CD4-positive, alpha-beta T cell treated with Interferon alpha-2 for 1 hour (primary cell): ENCODE data around the gene OGG1.
A peak's percentile ranks its signal among the peaks of the same experiment; 100 is the strongest.

Experiments
- DNase-seq, 2 donors: peaks; one replicate each; pipeline ENCODE4 v3.0.0-alpha.2; 2020 to 2022

OGG1 gene

GRCh38 chr3:9786825-9787669 lies 37.3 kb downstream of the OGG1 start:
- DNase-seq: peak in 1 of 2 donors; percentile 15

GRCh38 chr3:9787714-9788113 lies 38.0 kb downstream of the OGG1 start:
- DNase-seq: peak in 1 of 2 donors; percentile 15

DNA sequence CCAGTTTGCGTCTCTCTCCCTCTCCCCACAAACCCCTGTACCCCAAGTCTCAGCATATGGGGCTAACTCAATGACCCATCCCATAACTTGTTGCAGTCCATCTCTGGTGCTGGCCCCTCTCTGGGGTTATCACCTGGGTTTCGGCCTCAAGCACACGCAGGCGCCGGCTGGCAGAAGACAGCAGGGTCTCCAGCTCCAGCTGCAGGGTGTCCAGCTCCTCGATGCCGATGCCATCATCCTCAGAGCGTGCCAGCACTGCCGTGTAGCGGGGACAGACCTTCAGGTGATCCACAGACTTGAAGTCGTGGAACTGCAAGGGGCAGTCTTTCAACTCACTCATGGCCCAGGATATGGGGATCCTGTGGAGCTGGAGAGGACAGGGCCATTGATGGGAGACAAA lies 41.4 kb downstream of the OGG1 start:
- DNase-seq: no peak

- no peak for DNase-seq
Observed at GRCh38 chr3:9791790-9792404, 42.1 kb downstream of the OGG1 start.

DNA sequence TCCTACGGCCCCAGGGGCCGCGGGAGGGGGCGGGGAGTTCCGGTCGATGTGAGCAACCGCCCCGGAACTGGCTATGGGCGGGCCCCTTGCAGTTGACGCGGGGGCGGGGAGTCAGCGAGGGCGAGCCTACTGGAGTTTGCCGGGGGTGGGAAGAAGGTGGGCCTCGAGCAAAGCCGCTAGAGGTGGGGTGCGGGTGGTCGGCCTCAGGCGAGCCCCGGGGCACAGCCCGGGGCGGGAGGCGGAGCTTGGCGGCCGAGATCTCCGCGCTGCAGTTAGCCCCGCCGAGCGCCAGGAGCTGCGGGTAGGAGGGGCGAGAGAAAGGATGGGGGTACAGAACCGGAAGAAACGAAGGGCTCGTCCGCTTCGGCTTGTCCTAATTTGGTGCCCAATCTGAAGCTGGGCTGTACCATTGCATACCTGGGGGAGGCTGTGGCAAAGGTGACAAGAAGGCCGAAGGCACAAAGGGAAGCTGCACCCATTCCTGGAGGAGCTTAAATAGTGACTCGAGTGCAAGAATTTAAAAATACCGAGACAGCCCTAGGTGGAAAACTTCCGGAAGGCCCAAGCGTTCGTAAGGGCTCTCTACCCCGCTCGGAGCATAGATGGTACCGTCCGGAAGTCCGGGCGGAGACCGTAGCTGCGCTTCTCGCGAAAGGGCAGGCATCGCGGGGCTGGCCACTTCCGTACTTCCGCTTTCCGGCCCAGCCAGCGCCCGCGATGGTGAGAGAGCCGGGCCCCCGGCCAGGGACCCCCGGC lies 42.8 kb downstream of the OGG1 start, which contains the start of the genes ARPC4 and TADA3:
ARPC4 (plus strand) TSS at position 678 of the 756 bp plus-strand sequence; CDS start at position 718, 40 bp downstream.
TADA3 (minus strand) TSS at position 69 of the 756 bp plus-strand sequence. CDS start 1,007 bp downstream, outside the sequence.
- peak; percentile 91 to 93 for DNase-seq

DNA sequence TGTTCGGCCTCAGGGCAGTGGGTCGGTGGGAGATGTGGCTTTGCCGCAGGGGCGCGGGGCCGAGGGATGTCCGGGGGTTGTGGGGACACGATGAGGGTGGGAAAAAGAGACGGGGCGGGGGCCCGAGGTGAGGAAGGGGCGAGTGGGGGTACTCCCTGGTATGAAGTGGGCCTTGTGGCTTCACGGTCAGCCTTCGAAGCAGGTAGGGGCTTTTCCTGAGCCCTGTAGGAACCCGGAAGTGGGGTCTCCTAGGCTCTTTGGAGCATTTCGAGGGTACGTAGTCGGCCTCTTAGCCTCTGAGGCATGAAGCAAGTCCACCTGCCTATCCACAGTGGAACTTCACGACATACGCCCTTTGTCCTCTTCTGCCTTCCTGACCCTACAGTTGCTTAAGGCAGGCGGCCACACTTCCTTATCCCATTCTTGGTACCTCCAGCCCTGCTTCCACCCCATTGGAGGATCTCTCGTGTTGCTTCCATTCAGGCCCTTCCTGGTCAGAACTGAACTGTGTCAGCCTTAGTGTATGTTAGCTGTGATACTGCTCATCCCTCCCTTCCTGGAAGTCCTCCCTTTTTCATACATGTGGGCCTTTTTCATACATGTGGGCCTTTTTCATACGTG lies 43.5 kb downstream of the OGG1 start:
- DNase-seq: peak; percentile 33 to 36

- no peak for DNase-seq
Observed at GRCh38 chr3:9794400-9794799, 44.6 kb downstream of the OGG1 start.

DNA sequence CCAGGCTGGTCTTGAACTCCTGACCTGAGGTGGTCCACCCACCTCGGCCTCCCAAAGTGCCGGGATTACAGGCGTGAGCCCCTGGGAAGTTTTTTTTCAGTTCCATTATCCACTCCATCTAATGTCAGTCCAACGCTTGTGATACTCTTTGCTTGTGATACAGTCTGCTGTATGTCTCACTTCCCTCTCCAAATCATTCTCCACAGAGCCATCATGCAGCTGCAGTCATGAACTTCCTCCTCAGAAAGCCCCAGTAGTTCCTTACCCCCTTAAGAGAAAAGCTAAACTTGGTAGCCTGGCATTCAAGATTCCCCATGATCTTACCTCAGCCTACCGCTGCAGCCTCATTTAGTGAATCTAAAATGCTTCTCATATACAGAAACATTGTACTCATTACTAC lies 45.5 kb downstream of the OGG1 start:
- DNase-seq: peak in 1 of 2 donors; percentile 18

GRCh38 chr3:9797196-9797945 lies 47.6 kb downstream of the OGG1 start:
- DNase-seq: no peak

GRCh38 chr3:9800529-9800928 lies 50.8 kb downstream of the OGG1 start:
- DNase-seq: no peak

GRCh38 chr3:9803494-9803893 lies 53.7 kb downstream of the OGG1 start:
- DNase-seq: no peak

DNA sequence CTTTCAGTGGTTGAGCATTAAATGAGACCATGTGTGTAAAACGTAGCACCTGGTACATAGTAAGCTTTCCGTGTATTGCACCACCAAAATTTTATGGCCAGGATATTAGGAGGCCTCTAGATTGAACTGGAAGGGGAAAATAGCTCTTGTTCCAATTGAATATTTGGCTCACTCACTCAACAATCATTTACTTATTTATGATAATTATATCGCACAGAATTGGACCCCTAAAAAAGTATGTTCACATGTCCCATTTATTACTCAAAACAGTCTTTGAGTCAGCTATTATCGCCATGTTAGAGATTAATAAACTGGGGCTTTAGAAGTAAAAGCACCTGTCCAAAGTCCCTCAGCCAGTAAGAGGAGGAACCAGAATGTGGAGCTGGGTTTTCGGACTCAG lies 55.2 kb downstream of the OGG1 start:
- DNase-seq: no peak

GRCh38 chr3:9806137-9806536 lies 56.4 kb downstream of the OGG1 start:
- no peak for DNase-seq
